Neuron (in vitro differentiated cells): Measurements from ENCODE around the gene MRPS33.

ENCODE experiments used
- H2AFZ ChIP-seq: one replicate; pipeline ENCODE4 v1.6.1; 2013; ENCODE audit warnings: low read depth, mild to moderate bottlenecking, inconsistent platforms, low read length, moderate library complexity
- H3K27me3 ChIP-seq: one replicate; pipeline ENCODE4 v1.6.1; 2013; ENCODE audit warnings: low read length; ENCODE audit not compliant: insufficient read depth
- H3K36me3 ChIP-seq: one replicate; pipeline ENCODE4 v1.6.1; 2013; ENCODE audit warnings: low read length; ENCODE audit not compliant: insufficient read depth
- H3K4me1 ChIP-seq: one replicate; pipeline ENCODE4 v1.6.1; 2013; ENCODE audit warnings: low read length; ENCODE audit not compliant: insufficient read depth
- H3K4me3 ChIP-seq: 2 replicates; pipeline ENCODE4 v1.5.1; 2013; ENCODE audit warnings: mild to moderate bottlenecking, low read length, moderate library complexity
- H3K9me3 ChIP-seq: one replicate; pipeline ENCODE4 v1.6.1; 2013; ENCODE audit warnings: low read length

The MRPS33 gene

DNA sequence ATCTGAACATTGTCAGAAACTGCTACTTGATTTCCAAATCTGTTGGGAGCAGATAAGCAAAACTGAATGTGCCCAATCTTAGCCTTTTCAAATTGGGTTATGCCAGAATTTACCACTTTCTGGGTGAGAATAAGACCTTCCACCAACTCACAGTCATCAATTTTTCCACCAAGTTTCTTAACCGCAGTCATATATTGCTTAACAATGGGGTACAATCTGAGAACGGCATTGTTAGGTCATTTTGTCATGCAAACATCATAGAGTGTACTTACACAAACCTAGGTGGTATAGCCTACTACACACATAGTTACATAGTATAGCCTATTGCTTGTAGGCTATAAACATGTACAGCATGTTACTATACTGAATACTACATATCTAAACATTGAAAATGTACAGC is 16.0 kb downstream of the MRPS33 start:
- Histone ChIP-seq H3K27me3 (no peaks in the 10 kb centered on the region), H3K9me3 (no peaks in the 10 kb centered on the region), H3K36me3 (no peaks in the 10 kb centered on the region), H3K4me3 (no peak overlapping the region), H3K4me1 (no peaks in the 10 kb centered on the region), H2AFZ (no peak overlapping the region)

- Histone ChIP-seq H3K27me3 (no peaks in the 10 kb centered on the region), H3K9me3 (no peaks in the 10 kb centered on the region), H3K36me3 (no peaks in the 10 kb centered on the region), H3K4me1 (no peaks in the 10 kb centered on the region), H3K4me3 (no peak overlapping the region), H2AFZ (no peak overlapping the region)
These were observed 22.3 kb downstream of the MRPS33 start for GRCh38 chr7:140992422-140992821.

DNA sequence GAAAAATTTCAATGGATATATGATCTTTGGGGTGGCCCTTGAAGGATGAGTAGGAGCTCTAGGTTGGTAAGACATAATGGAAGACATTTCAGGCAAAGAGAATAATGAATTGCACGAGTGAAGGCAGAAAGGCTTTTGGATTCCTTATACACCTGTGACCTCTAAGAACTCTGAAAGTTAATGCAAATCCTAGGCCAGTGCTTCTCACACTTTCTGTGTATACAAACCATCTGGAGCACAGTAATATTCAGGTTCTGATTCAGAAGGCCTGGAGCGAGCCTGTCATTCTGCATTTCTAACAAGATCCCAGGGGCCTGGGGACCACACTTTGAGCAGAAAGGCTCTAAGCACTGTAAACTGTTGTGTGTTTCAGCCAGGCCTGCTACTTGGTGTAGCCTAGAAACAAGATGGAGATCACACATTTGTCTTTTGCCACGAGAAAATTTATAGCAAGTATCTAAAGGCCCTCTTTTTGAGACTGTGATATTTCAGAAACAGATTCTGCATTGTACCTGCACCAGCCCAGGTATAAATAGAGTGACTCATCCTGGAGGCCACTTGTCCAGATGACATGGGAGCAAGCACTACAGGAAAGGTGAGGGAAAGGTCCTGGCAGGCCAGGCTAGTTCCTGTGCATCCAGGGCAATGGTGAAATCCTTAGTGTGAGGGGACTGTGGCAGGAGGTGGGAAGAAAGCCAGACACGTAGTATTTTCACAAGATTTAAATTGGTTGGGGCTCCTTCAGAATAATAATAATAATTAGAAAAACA is 24.4 kb downstream of the MRPS33 start:
- no peaks in the 10 kb centered on the region for H3K36me3 ChIP-seq
- H3K27me3 ChIP-seq = no peaks in the 10 kb centered on the region

DNA sequence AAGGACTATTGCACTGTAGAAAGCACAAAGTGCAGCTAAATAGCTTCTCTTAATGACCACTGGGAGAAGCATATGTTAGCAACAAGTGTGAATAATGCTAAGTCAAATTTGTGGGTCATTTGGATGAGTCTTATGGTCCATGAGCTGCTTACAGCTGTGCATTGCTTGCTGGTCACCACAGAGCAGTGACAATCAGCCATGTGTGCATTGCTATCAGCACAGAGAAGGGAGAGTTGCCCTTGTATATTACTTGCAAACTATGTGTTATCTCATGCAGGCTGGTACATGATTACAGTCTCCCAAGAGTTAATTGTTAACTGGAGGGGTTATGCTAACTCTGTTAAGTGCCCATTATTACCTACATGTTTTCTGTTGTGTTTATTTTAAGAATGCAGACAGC is 25.7 kb downstream of the MRPS33 start:
- H2AFZ ChIP-seq = no peak overlapping the region
- H3K4me3 ChIP-seq = no peak overlapping the region

More for the DNA sequence above, 24.4 kb downstream of the MRPS33 start:
- H2AFZ ChIP-seq = no peak overlapping the region
- no peak overlapping the region for H3K4me3 ChIP-seq
- no peaks in the 10 kb centered on the region for H3K4me1 ChIP-seq
- H3K9me3 ChIP-seq = no peaks in the 10 kb centered on the region

GRCh38 chr7:140983802-140984201 is 30.9 kb downstream of the MRPS33 start:
- Histone ChIP-seq H3K36me3 (no peaks in the 10 kb centered on the region), H3K4me3 (no peak overlapping the region), H3K27me3 (no peaks in the 10 kb centered on the region), H2AFZ (no peak overlapping the region), H3K4me1 (no peaks in the 10 kb centered on the region), H3K9me3 (no peaks in the 10 kb centered on the region)

More for the DNA sequence above, 25.7 kb downstream of the MRPS33 start:
- Histone ChIP-seq H3K4me1 (no peaks in the 10 kb centered on the region), H3K27me3 (no peaks in the 10 kb centered on the region), H3K9me3 (no peaks in the 10 kb centered on the region), H3K36me3 (no peaks in the 10 kb centered on the region)

GRCh38 chr7:140982508-140982907 is 32.2 kb downstream of the MRPS33 start:
- H3K4me1 ChIP-seq = no peaks in the 10 kb centered on the region
- no peak overlapping the region for H3K4me3 ChIP-seq
- H3K36me3 ChIP-seq = no peaks in the 10 kb centered on the region
- H3K9me3 ChIP-seq = no peaks in the 10 kb centered on the region
- no peak overlapping the region for H2AFZ ChIP-seq
- H3K27me3 ChIP-seq = no peaks in the 10 kb centered on the region

- Histone ChIP-seq H3K36me3 (no peaks in the 10 kb centered on the region), H3K9me3 (no peaks in the 10 kb centered on the region), H2AFZ (no peak overlapping the region), H3K4me1 (no peaks in the 10 kb centered on the region), H3K4me3 (no peak overlapping the region), H3K27me3 (no peaks in the 10 kb centered on the region)
These were observed 32.8 kb downstream of the MRPS33 start for GRCh38 chr7:140981951-140982350.

- no peaks in the 10 kb centered on the region for H3K4me1 ChIP-seq
- H3K4me3 ChIP-seq = no peak overlapping the region
- no peaks in the 10 kb centered on the region for H3K27me3 ChIP-seq
- no peaks in the 10 kb centered on the region for H3K9me3 ChIP-seq
- H3K36me3 ChIP-seq = no peaks in the 10 kb centered on the region
- no peak overlapping the region for H2AFZ ChIP-seq
These were observed 37.0 kb downstream of the MRPS33 start for GRCh38 chr7:140977741-140978140.

DNA sequence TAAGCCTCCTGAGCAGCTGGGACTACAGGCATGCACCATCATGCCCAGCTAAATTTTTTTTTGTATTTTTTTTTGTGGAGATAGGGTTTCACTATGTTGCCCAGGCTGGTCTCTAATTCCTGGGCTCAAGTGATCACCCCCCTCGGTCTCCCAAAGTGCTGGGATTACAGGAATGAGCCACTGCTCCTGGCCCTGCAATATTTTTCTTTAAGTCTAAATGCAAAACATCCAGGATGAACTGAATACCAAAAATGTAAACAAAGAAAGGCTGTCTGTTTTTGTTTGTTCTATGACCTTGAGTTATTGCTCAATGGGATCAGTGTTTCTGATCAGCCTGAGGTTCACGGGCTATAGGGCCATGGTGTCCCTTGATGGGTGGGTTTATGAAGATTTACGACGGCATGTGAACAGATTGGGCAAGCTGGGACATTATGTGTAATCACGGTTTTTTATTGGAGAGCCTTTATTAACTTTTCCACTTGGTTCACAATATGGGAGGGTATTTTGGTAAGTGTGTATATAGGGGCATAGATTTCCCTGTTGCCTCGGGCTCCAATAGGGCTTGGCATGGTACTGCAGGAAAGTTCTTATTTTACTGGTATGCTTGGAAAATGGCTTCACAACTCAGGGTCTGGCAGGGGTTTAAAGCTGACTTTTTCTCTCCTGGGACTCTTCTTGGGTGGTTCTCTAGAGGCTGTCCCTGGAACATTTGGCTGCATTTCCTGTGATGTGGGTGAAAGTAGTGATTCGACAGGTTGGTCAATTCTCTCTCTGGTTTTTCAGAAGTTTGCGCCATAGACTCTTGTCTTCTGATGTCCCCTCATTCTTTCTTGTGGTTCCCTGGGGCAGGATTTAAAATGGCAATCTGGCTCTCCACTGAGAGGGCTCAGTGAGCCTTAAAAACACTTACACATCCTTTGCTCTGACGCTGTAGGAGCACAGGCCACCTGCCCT is 41.6 kb downstream of the MRPS33 start:
- no peak overlapping the region for H3K4me3 ChIP-seq
- no peak overlapping the region for H2AFZ ChIP-seq
- H3K9me3 ChIP-seq = no peaks in the 10 kb centered on the region
- no peaks in the 10 kb centered on the region for H3K27me3 ChIP-seq
- H3K36me3 ChIP-seq = no peaks in the 10 kb centered on the region
- no peaks in the 10 kb centered on the region for H3K4me1 ChIP-seq

GRCh38 chr7:140972344-140972743 is 42.4 kb downstream of the MRPS33 start:
- peaks cover 2% of the 10 kb centered on the region for H3K27me3 ChIP-seq
- H3K9me3 ChIP-seq = no peaks in the 10 kb centered on the region
- no peaks in the 10 kb centered on the region for H3K36me3 ChIP-seq
- H3K4me1 ChIP-seq = no peaks in the 10 kb centered on the region
- no peak overlapping the region for H3K4me3 ChIP-seq
- H2AFZ ChIP-seq = no peak overlapping the region

- Histone ChIP-seq H3K36me3 (no peaks in the 10 kb centered on the region), H3K4me3 (no peak overlapping the region), H2AFZ (no peak overlapping the region), H3K9me3 (no peaks in the 10 kb centered on the region), H3K27me3 (peaks cover 4% of the 10 kb centered on the region), H3K4me1 (no peaks in the 10 kb centered on the region)
These were observed 47.3 kb downstream of the MRPS33 start for GRCh38 chr7:140967438-140967837.

DNA sequence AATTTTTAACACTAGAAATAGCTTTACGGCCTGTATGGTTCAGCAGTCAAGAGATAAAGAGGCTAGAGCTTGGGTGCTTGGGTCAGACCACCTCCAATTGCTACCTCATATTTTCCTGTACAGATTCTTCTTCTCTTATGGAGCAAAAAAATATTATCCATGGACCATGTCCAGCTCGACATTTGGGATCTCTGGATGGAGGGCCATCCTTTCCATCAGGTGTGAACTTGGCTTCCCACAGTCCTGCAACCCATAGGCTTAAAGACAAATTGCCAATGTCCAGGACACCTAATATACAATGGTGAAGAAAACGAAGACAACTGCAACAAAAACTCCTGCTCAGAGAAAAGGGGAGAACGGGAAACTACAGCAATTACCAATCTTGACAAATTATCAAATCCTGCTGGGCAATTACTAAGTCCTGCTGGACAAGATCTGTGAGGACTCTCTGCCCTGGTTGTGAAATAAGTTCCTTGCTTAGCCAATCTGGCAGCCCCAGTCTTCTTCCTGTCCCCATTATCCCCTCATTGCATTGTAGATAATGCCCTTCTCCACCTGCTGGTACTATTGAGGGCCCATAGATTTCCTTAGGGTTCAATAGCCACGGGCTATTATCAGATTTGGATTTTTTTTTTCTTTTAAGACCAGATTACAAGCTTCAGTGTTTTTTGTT is 48.1 kb downstream of the MRPS33 start:
- Histone ChIP-seq H3K9me3 (no peaks in the 10 kb centered on the region), H3K36me3 (no peaks in the 10 kb centered on the region), H3K4me3 (no peak overlapping the region), H3K4me1 (no peaks in the 10 kb centered on the region), H2AFZ (no peak overlapping the region), H3K27me3 (peaks cover 4% of the 10 kb centered on the region)

- Histone ChIP-seq H3K4me3 (no peak overlapping the region), H3K36me3 (no peaks in the 10 kb centered on the region), H2AFZ (no peak overlapping the region), H3K9me3 (peaks cover 2% of the 10 kb centered on the region), H3K27me3 (no peaks in the 10 kb centered on the region), H3K4me1 (no peaks in the 10 kb centered on the region)
These were observed 53.6 kb downstream of the MRPS33 start for GRCh38 chr7:140961117-140961516.
